GM12891 (cell line): ENCODE results near the gene CCDC43.

ENCODE experiments used
- PAX5 ChIP-seq: IDR thresholded peaks from 2 replicates; pipeline ENCODE4 v1.6.1; 2011; ENCODE audit warnings: low read length, moderate library complexity, mild to moderate bottlenecking; ENCODE audit not compliant: insufficient read depth, severe bottlenecking
- POLR2A ChIP-seq: IDR thresholded peaks from 2 replicates; pipeline ENCODE4 v1.6.1; 2011; ENCODE audit warnings: low read depth, low read length, control low read depth
- POLR2AphosphoS5 ChIP-seq: IDR thresholded peaks from 2 replicates; pipeline ENCODE4 v1.6.1; 2011; ENCODE audit warnings: low read depth, low read length, control low read depth
- POU2F2 ChIP-seq: IDR thresholded peaks from 2 replicates; pipeline ENCODE4 v1.6.1; 2011; ENCODE audit warnings: low read depth, mild to moderate bottlenecking, control low read depth, low read length, moderate library complexity
- SPI1 ChIP-seq: IDR thresholded peaks from 2 replicates; pipeline ENCODE4 v1.6.1; 2011; ENCODE audit warnings: low read depth, low read length, control low read depth
- TAF1 ChIP-seq: IDR thresholded peaks from 2 replicates; pipeline ENCODE4 v1.6.1; 2011; ENCODE audit warnings: low read depth, low read length, control low read depth

GRCh38 chr17:44663095-44663494 is 26.5 kb downstream of the CCDC43 start:
- TF ChIP-seq POLR2A (no peak), POLR2AphosphoS5 (no peak), TAF1 (no peak), POU2F2 (no peak), PAX5 (no peak), SPI1 (no peak)
